MM.1S (cell line): Measurements from ENCODE around the gene HOXB7.

Experiments used
- CTCF ChIP-seq: fragments of 300-600 bp; sonication (generic); IDR thresholded peaks from 2 replicates; pipeline ENCODE4 v1.5.1; 2016; ENCODE audit warnings: antibody characterized with exemption, low read length, mixed read lengths
- EZH2 ChIP-seq: fragments of 300-600 bp; sonication (generic); optimal IDR thresholded peaks from 2 replicates; pipeline ENCODE3; 2017; ENCODE audit warnings: low read depth, mild to moderate bottlenecking, antibody characterized with exemption, low read length, mixed read lengths

DNA sequence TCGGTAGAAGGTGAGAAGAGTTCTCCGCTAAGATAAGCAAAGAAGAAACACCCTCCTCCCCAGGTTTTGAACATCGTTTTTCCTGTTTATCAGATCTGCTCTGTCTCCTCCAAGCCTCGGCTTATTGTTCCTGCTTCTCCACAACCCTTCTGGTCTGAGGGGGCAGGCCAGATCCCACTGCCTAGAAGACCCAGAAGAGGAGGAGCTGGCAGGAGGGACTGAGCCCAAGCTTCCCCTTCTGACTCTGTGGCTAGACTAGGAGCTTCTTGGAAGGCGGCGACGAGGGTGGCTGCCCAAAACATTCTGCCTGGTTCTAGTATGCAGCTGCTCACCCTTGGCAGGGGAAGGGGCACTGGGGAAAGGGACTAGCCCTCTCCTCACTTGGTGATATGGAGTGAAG lies 12.1 kb downstream of the HOXB7 start:
- TF ChIP-seq CTCF (no peak), EZH2 (no peak)
